ENCODE results near the gene UBE3D. TPM values are rescaled to one million over a fixed set of nuclear protein-coding genes. Genes with fewer than 3 reads are reported as not detected.
A peak's percentile ranks its signal among the peaks of the same experiment; 100 is the strongest.

Gene UBE3D
- total and polyA plus RNA-seq, 7 donors: 1.6 to 10.7 (median 8.0) TPM

- H3K27me3 ChIP-seq: no peaks in the 10 kb centered on the region
- no peaks in the 10 kb centered on the region for H3K36me3 ChIP-seq
- intact Hi-C loops (cut with DNase I): no loop called here
- peaks cover 0 to 5% (median 0%) of the 10 kb centered on the region in 4 donors for H3K4me1 ChIP-seq
- no peak overlapping the region for H3K4me3 ChIP-seq
- 92 to 98% methylated on average over 1 of the region's 1 CpG for WGBS, 2 donors
- TF ChIP-seq EP300 (IDR thresholded peaks at IDR 0.05) (no peak), CTCF (IDR thresholded peaks at IDR 0.05) (no peak), POLR2A (IDR thresholded peaks at IDR 0.05) (no peak), POLR2AphosphoS5 (IDR thresholded peaks at IDR 0.05) (no peak)
- H3K27ac ChIP-seq: no peak overlapping the region
- no peak for DNase-seq
- H3K9me3 ChIP-seq: no peaks in the 10 kb centered on the region
Observed at GRCh38 chr6:82921258-82921657, 144.4 kb downstream of the UBE3D start.

- intact Hi-C loops (cut with DNase I): no loop called here
- no peak for TF ChIP-seq POLR2AphosphoS5 (IDR thresholded peaks at IDR 0.05)
- no peak for TF ChIP-seq POLR2A (IDR thresholded peaks at IDR 0.05)
- no peak for TF ChIP-seq EP300 (IDR thresholded peaks at IDR 0.05)
- TF ChIP-seq CTCF (IDR thresholded peaks at IDR 0.05): no peak
- no peak overlapping the region for H3K4me3 ChIP-seq
- H3K27ac ChIP-seq: peak overlapping the region in 1 of 4 donors; percentile 63
- no peaks in the 10 kb centered on the region for H3K27me3 ChIP-seq
- H3K9me3 ChIP-seq: no peaks in the 10 kb centered on the region
- peaks cover 0 to 5% (median 0%) of the 10 kb centered on the region in 4 donors for H3K4me1 ChIP-seq
- H3K36me3 ChIP-seq: no peaks in the 10 kb centered on the region
- WGBS, 2 donors: 48 to 68% methylated on average over 6 of the region's 6 CpGs
- DNase-seq: no peak
Observed at GRCh38 chr6:82917346-82918064, 148.1 kb downstream of the UBE3D start.

- H3K27me3 ChIP-seq: no peaks in the 10 kb centered on the region
- intact Hi-C loops (cut with DNase I): no loop called here
Observed at GRCh38 chr6:82915666-82916065, 150.0 kb downstream of the UBE3D start.

GRCh38 chr6:82914511-82914910 is 151.1 kb downstream of the UBE3D start:
- TF ChIP-seq EP300 (IDR thresholded peaks at IDR 0.05): no peak
- no peak for TF ChIP-seq POLR2A (IDR thresholded peaks at IDR 0.05)
- TF ChIP-seq CTCF (IDR thresholded peaks at IDR 0.05): no peak
- TF ChIP-seq POLR2AphosphoS5 (IDR thresholded peaks at IDR 0.05): no peak
- intact Hi-C loops (cut with DNase I): no loop called here
- DNase-seq: no peak
- Histone ChIP-seq H3K27ac (no peak overlapping the region), H3K4me1 (peaks cover 0 to 5% (median 0%) of the 10 kb centered on the region in 4 donors), H3K36me3 (no peaks in the 10 kb centered on the region), H3K4me3 (no peak overlapping the region), H3K9me3 (no peaks in the 10 kb centered on the region), H3K27me3 (no peaks in the 10 kb centered on the region)
- 94 to 97% methylated on average over 4 of the region's 4 CpGs for WGBS, 2 donors

More at GRCh38 chr6:82915666-82916065, 150.0 kb downstream of the UBE3D start:
- H3K4me1 ChIP-seq: peaks cover 0 to 5% (median 0%) of the 10 kb centered on the region in 4 donors
- no peak for DNase-seq
- no peak for TF ChIP-seq CTCF (IDR thresholded peaks at IDR 0.05)
- TF ChIP-seq POLR2AphosphoS5 (IDR thresholded peaks at IDR 0.05): no peak
- no peak for TF ChIP-seq POLR2A (IDR thresholded peaks at IDR 0.05)
- TF ChIP-seq EP300 (IDR thresholded peaks at IDR 0.05): no peak
- H3K27ac ChIP-seq: no peak overlapping the region
- H3K36me3 ChIP-seq: no peaks in the 10 kb centered on the region
- H3K4me3 ChIP-seq: no peak overlapping the region
- no peaks in the 10 kb centered on the region for H3K9me3 ChIP-seq

GRCh38 chr6:82910820-82911219 is 154.8 kb downstream of the UBE3D start:
- H3K36me3 ChIP-seq: no peaks in the 10 kb centered on the region
- intact Hi-C loops (cut with DNase I): no loop called here
- no peak for TF ChIP-seq POLR2AphosphoS5 (IDR thresholded peaks at IDR 0.05)
- no peak for TF ChIP-seq EP300 (IDR thresholded peaks at IDR 0.05)
- no peak for DNase-seq
- no peaks in the 10 kb centered on the region for H3K9me3 ChIP-seq
- no peak overlapping the region for H3K27ac ChIP-seq
- no peak overlapping the region for H3K4me3 ChIP-seq
- no peaks in the 10 kb centered on the region for H3K27me3 ChIP-seq
- H3K4me1 ChIP-seq: no peaks in the 10 kb centered on the region

Measured in sigmoid colon (tissue), 7 donors.